GM21381 (cell line): Measurements from ENCODE around the gene ANO1.

ENCODE experiments used
- ATAC-seq: cut with Tn5 transposase; IDR thresholded peaks from one replicate; pipeline ENCODE4 v1.9.1; 2021; ENCODE audit warnings: mild to moderate bottlenecking, moderate library complexity; ENCODE audit not compliant: unreplicated experiment

The ANO1 gene

DNA sequence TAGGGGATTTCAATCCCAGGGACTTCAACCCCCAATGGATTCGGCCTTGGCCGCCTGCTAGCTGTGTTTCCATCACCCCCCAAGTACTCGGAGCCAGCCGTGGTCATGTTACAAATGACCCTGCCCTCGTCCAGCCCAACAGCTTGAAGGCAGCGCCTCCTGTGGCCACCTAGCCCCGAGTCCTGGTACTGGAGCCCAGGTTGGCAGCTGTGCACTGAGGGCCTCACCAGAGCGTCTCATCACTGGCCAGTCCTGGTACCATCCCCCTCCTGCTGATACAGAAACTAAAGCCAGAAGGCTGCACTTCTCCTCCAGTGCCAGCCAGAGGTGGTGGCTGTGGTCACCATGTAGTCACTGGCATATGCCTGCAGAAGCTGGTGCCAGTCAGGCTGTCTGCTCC is 80.1 kb downstream of the ANO1 start:
- no peak for ATAC-seq

DNA sequence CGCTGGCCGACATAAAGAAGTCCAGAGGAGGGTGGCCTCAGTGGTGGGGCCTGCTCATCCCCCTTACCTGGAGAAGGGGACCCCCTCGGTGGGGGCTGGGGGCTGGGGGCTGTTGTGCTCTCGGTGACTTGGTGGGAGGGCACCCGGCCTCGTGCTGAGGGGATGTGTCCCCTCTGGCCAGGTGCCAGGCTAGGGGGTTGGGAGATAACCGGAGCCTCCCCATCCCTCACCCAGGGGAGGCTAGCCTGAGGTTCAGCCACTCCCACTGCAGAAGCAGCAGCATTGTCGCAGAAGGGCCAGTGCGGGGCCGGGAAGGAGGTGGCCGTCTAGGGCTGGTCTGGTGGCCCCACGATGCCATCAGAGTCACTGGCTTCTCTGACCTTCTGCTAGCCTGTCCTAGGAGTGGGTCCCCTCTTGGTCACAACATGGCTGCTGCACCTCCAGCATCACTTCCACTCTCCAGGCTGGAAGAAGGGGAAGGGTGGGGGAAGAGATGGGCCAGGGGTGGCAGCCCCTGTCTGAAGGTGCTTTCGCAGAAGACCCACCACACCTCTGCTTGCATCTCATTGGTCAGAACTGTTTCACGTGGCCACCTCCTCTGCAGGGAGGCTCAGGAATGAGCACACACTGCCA is 80.8 kb downstream of the ANO1 start:
- no peak for ATAC-seq

DNA sequence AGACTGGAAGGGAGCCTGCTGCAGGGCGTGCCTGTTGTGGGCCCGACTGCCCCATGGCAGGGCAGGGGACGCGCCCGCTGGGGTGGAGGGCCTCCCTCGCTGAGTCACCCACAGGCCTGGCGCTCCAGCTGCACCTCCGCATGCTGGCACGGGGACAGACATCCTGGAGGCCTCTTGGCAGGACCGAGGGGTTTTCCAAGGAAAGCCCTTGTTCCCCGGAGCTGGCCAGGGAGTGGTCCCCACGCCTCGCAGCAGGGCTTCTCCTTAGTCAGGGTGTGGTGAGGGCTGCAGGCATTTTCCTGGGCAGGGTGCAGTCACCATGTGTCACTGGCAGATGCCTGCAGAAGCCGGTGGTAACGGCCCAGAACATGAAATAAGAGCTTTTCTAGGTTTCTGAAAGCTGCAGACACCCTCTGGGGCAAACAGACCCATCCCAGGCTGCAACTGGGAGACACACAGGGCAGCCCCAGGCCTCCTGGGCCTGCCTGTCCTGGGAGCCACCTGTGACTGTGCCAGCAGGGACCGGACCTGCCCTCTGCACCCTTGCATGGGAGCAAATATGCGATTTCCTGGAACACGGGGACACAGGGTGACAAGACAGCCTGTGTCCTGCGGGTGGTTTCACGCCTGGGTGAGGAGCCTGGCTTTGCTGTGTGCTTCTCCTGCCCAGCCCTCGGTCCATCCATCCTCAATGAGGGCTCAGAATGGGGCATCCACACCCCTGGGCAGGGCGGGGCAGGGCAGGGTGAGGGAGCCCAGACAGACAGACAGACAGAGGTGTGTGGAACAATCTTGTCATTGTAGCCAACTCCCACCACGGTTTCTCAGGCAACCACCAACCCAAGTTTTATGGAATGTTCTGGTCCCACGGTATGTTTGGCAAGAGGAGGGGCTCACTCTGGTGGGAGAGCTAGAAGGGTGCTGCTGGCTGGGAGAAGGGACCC is 81.8 kb downstream of the ANO1 start:
- ATAC-seq, result no peak

DNA sequence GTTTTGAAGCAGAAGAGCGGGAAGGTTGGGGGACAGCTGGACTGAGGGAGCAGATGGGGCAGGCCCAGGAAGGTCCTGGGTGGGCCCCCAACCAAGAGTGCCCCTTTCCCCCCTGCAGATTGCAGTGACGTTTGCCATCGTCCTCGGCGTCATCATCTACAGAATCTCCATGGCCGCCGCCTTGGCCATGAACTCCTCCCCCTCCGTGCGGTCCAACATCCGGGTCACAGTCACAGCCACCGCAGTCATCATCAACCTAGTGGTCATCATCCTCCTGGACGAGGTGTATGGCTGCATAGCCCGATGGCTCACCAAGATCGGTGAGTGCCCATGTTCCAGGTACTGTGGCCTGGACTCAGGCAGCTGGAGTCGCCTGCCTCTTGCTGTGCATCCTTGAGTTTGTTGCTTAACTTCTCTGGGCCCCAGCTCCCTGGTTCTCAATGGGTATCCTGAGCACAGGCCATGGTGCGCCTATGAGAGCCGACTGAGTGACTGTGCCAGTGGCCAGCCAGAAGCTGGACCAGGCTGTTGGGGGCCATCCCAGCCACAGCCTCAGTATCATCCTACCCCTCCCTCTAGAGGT is 83.0 kb downstream of the ANO1 start:
- no peak for ATAC-seq

DNA sequence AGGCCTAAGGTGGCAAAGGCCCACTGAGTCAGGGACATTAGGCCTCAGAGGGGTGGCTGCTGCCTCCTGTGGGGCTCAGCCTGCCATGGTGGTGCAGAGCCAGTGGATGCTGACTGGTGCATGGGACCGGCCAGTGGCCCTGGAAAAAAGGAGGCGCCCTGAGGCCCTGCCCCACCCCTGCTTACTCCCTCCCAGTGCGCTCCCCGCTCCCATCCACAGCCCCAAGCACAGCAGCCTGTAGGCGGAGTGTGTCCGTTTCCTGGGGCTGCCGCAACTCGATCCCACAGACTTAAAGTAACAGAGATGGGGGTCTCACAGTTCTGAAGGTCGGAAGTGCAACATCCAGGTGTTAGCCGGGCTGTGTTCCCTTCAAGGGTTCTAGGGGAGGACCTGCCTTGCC is 86.6 kb downstream of the ANO1 start:
- no peak for ATAC-seq

DNA sequence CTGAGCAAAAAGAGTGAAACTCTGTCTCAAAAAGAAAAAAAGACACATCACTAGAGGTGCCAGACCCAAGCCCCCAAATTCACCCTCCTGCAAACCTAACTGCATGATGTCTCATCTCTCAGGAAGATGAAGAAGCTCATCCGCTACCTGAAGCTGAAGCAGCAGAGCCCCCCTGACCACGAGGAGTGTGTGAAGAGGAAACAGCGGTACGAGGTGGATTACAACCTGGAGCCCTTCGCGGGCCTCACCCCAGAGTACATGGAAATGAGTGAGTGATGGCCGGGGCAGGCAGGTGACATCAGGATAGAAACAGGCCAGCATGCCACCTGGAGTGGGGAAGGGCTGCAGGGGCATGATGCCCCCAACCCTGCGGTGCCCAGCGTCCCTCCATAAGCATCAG is 89.0 kb downstream of the ANO1 start:
- ATAC-seq, result no peak

DNA sequence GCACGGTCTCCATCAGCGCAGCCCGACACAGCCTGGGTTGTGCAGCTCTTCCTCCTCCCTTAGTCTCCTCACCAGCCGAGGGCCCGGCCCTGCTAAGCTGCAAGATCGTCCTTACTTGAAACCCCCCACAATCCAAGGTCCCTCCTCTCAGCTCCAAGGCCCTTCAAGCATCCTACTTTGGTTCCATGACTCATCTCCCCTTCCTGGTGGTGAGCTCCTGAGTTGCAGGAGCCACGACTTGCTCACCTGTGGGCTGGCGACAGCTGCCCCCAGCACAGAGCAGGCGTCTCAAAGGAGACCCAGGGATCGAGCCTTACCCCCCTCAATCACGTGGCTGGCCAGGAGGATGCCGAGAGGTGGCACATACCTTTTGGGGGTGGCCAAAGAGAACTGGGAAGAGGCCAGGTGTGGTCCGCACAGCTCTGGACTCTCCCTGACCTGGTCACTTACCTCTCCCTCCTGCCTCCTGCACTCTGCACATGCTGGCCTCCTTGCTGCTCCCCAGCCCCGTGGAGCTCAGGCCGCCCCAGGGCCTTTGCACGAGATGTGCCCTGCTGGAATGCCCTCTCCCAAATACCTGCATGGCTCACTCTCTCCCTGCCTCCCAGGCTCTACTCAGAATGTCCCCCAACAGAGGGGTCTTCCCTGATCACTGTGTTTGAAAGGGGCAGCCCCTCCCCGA is 89.7 kb downstream of the ANO1 start:
- ATAC-seq, result no peak

DNA sequence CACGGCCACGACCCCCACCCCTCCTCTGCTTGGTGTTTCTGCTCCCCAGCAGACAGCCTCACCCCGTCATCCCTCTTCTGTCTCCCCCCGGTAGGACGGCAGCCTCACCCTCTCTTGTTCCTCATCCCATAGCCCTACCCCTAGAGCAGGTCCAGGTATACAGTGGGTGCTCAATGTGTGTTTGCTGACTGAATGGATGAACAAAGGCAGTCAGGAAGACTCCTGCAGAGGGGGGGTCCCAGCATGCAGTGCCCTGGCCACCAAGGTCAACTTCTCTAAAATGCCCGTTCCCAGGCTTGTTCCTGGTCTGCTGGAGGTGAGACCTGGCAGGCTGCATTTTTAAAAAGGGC is 90.3 kb downstream of the ANO1 start:
- no peak for ATAC-seq

DNA sequence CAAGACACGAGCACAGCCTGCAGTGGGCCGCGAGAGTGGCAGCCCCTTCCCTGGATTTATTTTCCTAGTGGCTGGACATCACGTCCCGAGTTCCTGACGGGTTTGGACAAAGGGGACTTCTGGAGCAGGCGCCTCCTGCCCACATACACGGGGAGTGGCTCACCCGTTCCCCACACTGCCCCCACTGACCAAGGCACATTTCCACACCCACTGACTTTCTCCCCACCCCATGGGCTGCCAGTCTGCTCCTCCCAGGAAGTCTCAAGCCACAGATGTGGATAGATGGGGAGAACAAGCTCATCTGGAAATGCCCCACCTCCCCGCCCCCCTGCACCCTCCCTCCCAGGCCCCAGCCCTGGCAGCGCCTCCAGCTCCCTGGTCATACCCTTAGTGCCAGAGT is 91.0 kb downstream of the ANO1 start:
- no peak for ATAC-seq

DNA sequence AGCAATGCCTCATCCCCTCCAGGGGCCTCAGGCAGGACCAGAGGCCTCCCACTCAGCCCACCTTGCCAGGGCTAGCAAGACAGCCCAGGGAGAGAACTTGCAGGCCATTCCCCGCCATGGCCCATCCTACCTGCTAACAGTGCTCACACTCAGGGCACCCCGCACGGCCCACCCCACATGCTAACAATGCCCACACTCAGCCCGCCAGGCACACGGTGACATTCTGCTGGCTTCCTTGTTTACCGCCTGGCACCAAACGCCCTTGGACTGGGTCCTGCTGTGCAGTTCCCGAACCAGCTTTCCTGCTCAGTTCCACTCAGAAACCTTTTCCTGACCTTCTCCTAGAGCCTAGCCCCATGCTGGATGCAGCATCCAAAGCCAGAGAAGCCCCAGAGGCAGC is 91.5 kb downstream of the ANO1 start:
- no peak for ATAC-seq

DNA sequence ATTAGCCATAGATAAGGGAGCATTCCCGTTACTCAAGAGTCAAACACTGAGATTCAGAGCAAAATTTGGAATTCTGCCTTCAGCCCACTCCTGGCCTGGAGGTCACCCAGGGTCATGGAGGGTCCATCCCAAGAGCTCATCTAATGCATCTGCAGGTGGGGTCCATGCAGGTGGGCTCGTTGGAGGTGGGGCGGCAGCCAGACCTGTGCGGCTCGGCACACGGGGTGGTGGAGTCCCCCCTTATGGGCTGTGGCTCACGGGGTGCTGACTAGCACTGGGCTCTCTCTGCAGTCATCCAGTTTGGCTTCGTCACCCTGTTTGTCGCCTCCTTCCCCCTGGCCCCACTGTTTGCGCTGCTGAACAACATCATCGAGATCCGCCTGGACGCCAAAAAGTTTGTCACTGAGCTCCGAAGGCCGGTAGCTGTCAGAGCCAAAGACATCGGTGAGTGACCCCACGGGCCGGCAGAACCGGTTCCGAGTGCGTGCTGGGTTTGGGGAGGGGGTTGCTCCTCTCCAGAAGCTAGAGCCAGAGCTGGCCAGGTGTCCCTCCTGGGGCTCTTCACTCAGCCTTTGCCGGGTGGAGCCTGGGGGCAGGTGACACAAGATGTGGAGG is 92.6 kb downstream of the ANO1 start:
- ATAC-seq, result no peak

DNA sequence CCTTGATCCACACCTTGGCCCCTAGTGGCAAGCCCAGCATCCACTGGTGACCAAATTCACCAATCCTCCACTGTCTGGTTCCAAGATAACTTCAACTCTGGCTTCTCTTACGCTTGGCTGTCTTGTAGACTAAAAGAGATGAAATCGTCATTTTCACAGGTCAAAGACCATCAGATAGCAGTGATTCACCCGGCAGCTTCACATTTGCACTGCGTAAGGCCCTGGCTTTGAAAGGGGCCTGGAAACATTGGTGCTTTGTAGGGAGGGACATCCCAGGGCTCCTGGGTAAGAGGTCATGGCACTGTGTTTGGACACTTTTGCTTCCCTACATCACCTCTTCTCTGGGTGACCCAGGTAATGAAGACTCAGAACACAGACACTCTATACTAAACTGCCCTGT is 94.9 kb downstream of the ANO1 start:
- no peak for ATAC-seq

DNA sequence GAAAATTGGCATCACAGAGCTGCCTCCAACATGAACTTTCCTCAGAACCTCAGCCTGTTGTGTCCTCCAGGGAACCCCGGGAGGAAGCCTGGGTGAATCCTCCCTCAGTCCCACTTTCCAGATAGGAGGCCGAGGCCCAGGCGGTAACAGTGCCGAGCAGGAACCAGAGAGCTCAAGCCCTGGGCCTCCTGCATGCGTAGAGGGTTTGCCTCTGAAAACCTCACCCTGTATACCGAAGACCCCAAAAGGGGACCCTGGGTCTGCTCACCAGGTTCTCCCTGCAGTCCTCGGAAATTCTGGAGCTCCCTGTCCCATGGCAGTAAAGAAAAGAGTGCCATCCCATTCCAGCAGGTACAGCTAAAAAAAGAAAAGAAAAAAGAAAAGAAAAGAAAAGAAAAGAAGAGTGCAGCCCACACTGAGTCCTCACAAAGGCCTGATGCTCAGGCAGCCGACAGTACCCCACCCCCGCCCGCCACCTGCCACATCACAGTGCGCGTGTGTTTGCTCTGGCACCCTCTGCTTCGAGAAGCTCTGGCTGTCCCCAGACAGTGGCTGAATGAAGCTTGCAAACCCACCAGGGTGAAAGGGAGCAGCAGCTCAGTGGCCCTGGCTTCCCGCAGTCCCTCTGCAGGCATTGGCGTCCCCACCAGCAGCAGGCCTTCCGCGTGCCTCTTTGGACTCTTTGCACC is 96.6 kb downstream of the ANO1 start:
- no peak for ATAC-seq

DNA sequence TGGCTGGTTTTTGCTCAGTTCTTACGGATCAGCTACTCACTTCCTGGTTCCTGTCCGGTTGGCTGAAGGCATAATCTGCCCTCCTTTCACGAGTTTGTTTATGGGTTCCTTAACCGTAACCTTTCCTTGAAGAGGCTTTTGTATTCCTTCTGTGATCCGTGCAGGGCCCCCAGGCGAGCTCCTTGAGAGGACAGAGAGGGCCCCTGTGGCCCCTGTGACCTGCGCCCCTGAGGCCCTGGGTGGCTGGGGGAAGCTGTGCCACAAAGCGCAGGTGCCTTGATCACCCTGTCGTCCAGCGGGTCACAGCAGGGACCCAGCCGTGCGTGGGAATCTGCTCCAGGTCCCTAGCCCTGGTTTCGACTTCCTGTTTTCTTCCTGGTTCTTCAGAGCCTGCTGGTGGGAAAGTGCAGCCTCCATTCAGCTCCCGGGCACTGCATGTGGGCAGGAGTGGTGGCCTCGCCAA is 97.2 kb downstream of the ANO1 start:
- no peak for ATAC-seq

DNA sequence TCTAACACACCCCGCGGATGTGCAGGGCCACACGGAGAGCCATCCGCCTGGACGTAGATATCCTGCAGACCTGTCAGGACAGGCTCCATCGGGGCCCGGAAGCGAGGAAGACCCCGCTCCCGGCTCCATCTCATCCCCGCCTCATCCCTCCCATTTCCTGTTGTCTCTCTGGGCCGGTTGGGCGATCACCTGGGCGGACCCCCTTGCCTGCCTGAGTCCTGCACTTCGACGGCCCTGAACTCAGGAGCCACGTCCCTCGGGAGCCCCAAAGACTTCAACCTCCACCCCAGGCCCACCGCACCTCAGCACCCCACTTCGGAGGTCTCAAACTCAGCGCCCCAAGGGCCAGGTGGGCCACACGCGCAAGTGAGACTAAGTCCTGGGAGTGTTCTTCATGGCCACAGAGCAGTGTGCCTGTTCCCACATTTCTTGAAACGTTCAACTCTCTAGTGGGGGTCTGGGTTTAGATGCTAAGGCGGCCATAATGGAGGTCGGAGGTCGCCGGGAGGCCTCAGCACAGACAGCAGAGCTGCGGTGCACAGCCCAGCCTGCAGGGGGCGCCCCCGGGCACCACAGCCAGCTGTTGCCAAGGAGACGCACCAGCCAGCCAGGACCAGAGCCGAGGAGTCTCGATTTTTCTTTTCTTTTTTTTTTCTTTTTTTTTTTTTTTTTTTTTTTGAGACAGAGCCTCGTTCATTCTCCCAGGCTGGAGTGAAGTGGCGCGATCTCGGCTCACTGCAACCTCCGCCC is 99.0 kb downstream of the ANO1 start:
- no peak for ATAC-seq

DNA sequence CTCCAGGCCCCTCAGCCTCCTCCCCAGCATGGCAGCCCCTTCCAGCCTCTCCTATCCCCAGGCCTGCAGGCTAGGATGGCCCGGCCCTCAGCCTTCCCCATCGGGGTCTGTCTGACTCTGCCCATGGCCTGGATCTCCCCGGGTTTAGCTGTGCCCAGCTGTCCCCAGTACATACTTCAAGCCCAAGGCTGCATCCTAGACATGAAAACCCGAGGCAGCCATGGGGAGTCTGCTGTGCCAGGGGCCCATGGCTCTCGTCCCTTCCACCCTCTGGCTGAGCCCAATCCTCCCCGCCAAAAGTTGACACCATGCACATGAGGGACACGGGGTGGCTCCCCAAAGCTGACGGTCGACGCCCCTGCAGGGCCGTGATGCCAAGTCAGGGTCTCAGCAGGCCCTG is 102.8 kb downstream of the ANO1 start:
- no peak for ATAC-seq

DNA sequence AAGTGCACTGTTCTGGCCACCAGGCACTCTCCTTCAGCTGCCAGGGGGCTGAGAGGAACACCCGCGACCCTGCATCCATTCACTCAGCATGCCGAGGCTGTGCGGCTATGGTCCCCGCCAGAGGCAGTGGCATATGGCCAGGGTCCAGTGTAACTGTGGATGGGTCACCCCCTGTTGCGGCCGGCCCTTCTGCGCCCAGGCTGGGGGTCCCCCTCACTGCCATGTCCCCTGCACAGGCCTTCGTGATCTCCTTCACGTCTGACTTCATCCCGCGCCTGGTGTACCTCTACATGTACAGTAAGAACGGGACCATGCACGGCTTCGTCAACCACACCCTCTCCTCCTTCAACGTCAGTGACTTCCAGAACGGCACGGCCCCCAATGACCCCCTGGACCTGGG is 104.1 kb downstream of the ANO1 start:
- no peak for ATAC-seq

DNA sequence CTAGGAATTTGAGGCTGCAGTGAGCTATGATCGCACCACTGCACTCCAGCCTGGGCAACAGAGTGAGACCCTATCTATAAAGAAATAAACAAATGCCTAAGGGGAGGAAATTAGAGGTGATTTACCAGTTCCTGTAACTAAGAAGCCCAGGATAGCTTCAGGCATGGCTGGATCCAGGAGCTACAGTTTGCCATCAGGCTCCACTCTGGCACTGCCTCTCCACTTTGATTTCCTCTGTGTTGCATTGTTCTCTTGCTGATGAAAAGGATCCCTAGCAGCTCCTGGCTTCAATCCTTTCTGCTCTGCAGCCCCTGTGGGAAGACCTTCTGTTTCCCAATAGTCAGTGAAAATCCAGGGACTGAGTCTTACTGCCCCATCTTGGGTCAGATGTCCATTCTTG is 104.9 kb downstream of the ANO1 start:
- no peak for ATAC-seq

DNA sequence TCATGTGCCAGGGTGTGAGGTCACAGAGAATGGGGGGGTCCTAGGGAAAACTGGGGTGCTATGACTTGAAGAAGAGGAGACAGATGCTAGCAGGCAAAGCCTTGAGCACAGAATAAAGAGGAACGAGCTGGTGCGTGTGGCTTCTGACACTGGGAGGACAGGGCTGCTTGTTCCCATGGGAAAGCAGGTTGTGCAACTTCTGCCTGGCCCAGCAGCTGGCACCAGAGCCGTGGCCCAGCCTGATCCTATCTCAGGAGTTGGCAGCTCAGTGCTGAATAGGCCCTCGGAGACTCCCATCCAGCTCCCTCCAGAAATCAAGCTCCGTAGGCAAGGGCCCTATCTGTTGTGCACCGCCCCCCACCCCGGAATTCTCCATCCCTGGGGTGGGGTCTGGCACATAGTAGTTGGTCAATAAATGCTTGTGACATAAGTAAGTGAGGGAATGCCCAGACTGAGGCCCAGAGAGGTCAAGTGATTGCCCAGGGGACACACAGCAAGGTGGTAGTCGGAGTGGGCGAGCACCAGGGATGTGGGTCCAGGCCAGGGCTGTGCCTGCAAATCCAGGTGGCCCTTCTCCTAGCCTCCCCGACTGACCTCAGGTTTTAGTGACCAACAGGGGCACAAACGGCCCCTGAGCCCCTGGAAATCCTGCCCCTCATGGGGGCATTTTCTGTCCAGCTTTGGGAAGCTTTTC is 105.5 kb downstream of the ANO1 start:
- ATAC-seq, result no peak
